Measurements from ENCODE around the gene SCD5. TPM values are rescaled to one million over a fixed set of nuclear protein-coding genes. Genes with fewer than 3 reads are reported as not detected.
A peak's percentile ranks its signal among the peaks of the same experiment; 100 is the strongest.

The SCD5 gene
- total RNA-seq, 4 donors from 2014 or later: 0.70 to 5.0 (median 3.0) TPM

DNA sequence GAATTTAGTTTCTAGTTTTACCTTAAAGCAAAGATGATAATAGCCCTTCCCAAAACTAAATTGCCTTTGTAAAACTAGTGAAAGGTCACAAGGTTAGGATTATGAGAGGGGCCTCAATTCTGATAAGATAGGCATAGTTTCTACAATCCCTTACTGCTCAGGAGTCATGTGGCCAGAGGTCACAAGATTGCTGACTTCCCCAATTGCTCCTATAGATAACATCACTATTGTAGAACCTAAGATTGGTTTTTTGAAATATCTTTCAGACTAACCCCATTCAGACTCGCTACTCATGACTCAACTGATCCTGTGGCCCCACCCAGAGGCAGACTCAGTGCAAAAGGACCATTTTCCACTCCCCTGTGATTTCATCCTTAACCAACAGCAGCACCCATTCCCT, 70.3 kb downstream of the SCD5 start:
- Histone ChIP-seq H3K9me3 (no peaks in the 10 kb centered on the region), H3K27ac (no peak overlapping the region)
- no peak for DNase-seq

DNA sequence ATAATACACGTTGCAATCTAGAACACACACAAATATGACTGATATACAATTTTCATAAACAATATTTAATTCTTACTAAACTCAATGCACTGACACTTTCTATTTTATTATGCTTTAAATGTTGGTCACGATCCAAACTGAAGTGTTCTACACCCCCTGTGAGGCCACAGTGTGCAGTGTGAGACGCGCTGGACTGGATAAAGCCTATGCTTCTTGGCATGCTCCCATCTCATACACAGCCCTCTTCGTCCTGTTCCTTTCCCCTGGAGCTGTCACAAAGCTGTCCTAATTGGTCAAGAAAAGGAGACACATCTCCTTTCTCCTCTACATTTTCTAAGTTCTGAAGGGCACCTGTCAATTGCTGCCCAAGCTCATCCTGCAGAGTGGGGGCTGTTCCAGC, 72.0 kb downstream of the SCD5 start:
- DNase-seq: no peak
- no peak overlapping the region for H3K27ac ChIP-seq
- TF ChIP-seq POLR2A (IDR thresholded peaks at IDR 0.05): no peak
- TF ChIP-seq, protein P1, sequence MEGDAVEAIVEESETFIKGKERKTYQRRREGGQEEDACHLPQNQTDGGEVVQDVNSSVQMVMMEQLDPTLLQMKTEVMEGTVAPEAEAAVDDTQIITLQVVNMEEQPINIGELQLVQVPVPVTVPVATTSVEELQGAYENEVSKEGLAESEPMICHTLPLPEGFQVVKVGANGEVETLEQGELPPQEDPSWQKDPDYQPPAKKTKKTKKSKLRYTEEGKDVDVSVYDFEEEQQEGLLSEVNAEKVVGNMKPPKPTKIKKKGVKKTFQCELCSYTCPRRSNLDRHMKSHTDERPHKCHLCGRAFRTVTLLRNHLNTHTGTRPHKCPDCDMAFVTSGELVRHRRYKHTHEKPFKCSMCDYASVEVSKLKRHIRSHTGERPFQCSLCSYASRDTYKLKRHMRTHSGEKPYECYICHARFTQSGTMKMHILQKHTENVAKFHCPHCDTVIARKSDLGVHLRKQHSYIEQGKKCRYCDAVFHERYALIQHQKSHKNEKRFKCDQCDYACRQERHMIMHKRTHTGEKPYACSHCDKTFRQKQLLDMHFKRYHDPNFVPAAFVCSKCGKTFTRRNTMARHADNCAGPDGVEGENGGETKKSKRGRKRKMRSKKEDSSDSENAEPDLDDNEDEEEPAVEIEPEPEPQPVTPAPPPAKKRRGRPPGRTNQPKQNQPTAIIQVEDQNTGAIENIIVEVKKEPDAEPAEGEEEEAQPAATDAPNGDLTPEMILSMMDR (IDR thresholded peaks at IDR 0.05): no peak

More for the DNA sequence above, 70.3 kb downstream of the SCD5 start:
- H3K4me3 ChIP-seq: no peak overlapping the region
- H3K36me3 ChIP-seq: no peaks in the 10 kb centered on the region
- TF ChIP-seq, protein P1 (IDR thresholded peaks at IDR 0.05): no peak
- no peak for TF ChIP-seq POLR2A (IDR thresholded peaks at IDR 0.05)
- H3K27me3 ChIP-seq: no peaks in the 10 kb centered on the region
- peaks cover 0 to 5% (median 0%) of the 10 kb centered on the region in 4 donors for H3K4me1 ChIP-seq

DNA sequence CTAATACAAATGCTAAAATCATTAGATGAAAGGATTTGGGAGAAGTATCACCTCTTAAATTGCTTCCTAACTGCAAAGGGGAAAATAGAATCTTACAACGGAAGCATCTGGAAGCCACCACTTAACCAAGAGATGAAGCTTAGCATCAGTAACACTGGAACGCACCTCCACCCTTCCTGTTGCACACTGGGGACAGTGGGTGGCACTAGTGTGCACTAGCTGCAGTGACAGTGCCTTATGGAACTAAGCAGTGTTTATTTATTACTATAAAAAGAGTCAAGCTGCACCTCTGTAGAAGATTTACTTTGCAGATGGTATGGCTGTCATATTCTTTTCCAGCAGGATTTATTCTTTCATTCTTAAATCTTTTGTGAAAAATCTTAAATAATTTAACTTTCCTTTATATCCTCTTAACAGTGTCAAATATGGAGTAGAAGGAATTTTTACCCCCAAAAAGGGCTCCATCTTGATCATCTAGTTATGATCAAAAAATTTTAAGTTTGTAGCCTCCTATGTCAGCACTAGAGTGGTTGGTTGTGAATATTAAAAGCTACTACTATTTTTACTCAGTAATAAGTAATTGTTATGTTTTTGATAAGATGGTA, 76.7 kb downstream of the SCD5 start:
- peak in 1 of 3 donors; percentile 51 for DNase-seq
- Histone ChIP-seq H3K4me3 (no peak overlapping the region), H3K9me3 (no peaks in the 10 kb centered on the region), H3K27ac (no peak overlapping the region), H3K4me1 (no peaks in the 10 kb centered on the region), H3K27me3 (no peaks in the 10 kb centered on the region), H3K36me3 (no peaks in the 10 kb centered on the region)
- TF ChIP-seq, protein P1 (IDR thresholded peaks at IDR 0.05): peak in 4 of 6 experiments; percentile 15 to 46 (median 28)
- no peak for TF ChIP-seq POLR2A (IDR thresholded peaks at IDR 0.05)

More for the DNA sequence above, 72.0 kb downstream of the SCD5 start:
- no peaks in the 10 kb centered on the region for H3K36me3 ChIP-seq
- H3K27me3 ChIP-seq: no peaks in the 10 kb centered on the region
- no peak overlapping the region for H3K4me3 ChIP-seq
- no peaks in the 10 kb centered on the region for H3K9me3 ChIP-seq
- H3K4me1 ChIP-seq: peaks cover 0 to 3% (median 0%) of the 10 kb centered on the region in 4 donors

DNA sequence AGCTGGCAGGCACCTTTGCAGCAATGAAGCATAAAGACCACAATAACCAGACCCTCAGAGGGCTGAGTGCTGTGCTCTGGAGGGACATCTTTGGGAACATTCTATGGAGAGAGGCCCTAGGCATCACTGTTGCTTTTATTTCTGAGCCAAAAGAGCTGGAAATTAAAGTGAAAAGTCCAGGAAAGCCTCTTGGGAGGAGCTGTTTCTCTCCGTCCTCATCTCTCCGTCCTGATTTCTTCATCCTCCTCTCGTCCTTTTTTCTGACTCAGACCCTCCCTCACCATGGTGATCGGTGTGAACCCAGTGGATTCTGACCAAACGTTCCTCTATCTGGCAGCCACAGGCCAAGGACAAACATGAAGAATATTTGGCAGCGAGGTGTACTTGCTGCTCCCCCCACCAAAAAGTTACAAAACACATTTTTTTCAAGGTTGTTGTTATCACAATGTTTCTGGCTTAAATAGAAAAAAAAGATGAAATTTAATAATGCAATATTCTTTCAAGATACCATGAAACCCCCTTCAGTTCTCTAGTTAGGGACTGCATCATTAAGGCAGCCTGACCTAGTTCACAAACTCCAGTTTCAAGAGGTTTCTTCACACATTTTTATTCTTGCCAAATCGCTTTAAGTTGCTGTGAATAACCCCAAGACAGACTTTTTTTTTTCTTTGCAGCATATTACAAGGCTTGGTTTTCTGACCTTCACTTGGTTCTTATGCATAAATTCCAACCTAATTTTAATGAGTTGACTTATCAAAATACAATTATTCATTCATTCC, 80.2 kb downstream of the SCD5 start:
- Histone ChIP-seq H3K27me3 (no peaks in the 10 kb centered on the region), H3K4me1 (no peaks in the 10 kb centered on the region), H3K36me3 (no peaks in the 10 kb centered on the region), H3K9me3 (no peaks in the 10 kb centered on the region), H3K27ac (peak overlapping the region in 1 of 4 donors; percentile 18), H3K4me3 (no peak overlapping the region)
- TF ChIP-seq, protein P1 (IDR thresholded peaks at IDR 0.05): no peak
- TF ChIP-seq POLR2A (IDR thresholded peaks at IDR 0.05): no peak
- DNase-seq: peak in 1 of 3 donors; percentile 50

DNA sequence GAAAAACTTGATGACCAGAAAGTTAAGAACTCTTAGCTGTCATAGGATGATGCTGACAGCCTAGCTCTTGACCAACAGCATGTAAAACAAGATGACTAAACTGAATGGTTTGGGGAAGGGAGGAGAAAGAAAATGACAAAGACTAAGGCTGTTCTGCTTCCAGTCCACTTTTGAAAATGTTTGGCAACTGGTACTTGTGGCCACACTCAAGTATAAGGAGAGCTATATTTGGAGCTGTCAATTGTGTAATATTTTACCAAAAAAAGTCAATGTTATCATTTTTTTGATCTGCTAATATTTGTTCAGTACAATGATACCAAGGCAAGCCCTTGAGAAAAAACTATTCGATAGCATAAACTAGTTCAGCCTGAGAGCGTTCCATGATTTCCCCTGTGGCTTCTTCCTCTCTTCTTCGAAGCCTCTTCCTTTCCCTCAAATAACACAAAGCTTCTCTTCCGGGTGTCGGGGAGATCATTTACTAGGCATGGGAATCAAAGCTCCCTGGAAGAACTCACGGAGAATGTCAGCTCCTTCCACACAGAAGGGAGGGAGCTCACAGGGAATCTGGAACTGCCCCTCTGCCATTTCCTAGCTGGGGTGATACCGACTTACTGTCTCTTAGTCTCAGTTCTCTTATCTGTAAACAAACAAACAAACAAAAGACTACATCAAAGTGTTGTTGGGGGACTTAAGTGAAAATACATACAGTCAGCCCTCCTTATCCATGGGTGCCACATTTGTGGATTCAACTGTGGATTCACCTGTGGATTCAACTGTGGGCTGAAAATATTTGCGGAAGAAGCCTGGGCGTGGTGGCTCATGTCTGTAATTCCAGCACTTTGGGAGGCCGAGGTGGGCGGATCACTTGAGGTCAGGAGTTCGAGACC, 82.6 kb downstream of the SCD5 start:
- no peak for DNase-seq
- peak overlapping the region in 1 of 4 donors; percentile 13 for H3K27ac ChIP-seq

More for the DNA sequence above, 82.6 kb downstream of the SCD5 start:
- TF ChIP-seq POLR2A (IDR thresholded peaks at IDR 0.05): no peak
- TF ChIP-seq, protein P1 (IDR thresholded peaks at IDR 0.05): no peak
- Histone ChIP-seq H3K4me1 (no peaks in the 10 kb centered on the region), H3K36me3 (no peaks in the 10 kb centered on the region), H3K4me3 (no peak overlapping the region), H3K27me3 (no peaks in the 10 kb centered on the region), H3K9me3 (no peaks in the 10 kb centered on the region)

Measured in Peyer's patch (tissue), 4 donors.